K562 (cell line): ENCODE measurements around the gene CHN1. TPM values are rescaled to one million over a fixed set of nuclear protein-coding genes. Genes with fewer than 3 reads are reported as not detected.

Experiments
- ATAC-seq: fragments of 200-7000 bp; cut with Tn5 transposase; 3 replicates; pipeline ENCODE4 v1.9.1; 2020; ENCODE audit warnings: moderate library complexity
- BruUV-seq: library from RNA; stranded (reverse); fragments of 400-500 nt; replicated peaks from 2 replicates; lab custom pipeline; 2021; lab: Mats Ljungman, UMichigan
- CTCF ChIA-PET: fragments of 300-600 bp; formaldehyde crosslinking; extraction: SDS; loops from one replicate; lab custom pipeline; 2021; ENCODE audit warnings: low intra/inter-chr PET ratio; lab: Yijun Ruan, JAX
- POLR2A ChIA-PET: fragments of 300-600, 350-650 bp; sonication (Branson Sonifier 250); formaldehyde crosslinking; extraction: SDS; loops from one replicate; lab custom pipeline; 2021; ENCODE audit warnings: antibody characterized with exemption, inconsistent platforms; lab: Yijun Ruan, JAX
- DNase-seq, 4 experiments: peaks; one replicate each; pipeline versions ENCODE4 v3.0.0 to v3.0.0-alpha.2; 2011 to 2018; ENCODE audit warnings: low spot score in 3 of 4, mixed read lengths in 3 of 4; ENCODE audit errors: extremely low read depth in 1 of 4
- FAIRE-seq: peaks from 2 replicates; lab custom pipeline; 2011; peaks lifted over from hg19 to GRCh38; lab: Jason Lieb, UNC
- H2AFZ ChIP-seq: 2 replicates; pipeline ENCODE4 v1.6.0; 2011; ENCODE audit warnings: low read depth, low read length, control low read depth, inconsistent platforms
- H3K27ac ChIP-seq: fragments of 200-600 bp; 3 replicates; pipeline ENCODE4 v1.8.0; 2011; ENCODE audit warnings: low read depth, mild to moderate bottlenecking, control low read depth, inconsistent platforms, low read length, moderate library complexity, mixed read lengths; ENCODE audit errors: extremely low read depth
- H3K27me3 ChIP-seq, 2 experiments: fragments of 300-600 bp in 1 of 2; 2 replicates in 1 of 2; 3 replicates in 1 of 2; pipeline versions ENCODE4 v1.6.0 to v1.8.0; 2011; ENCODE audit warnings: inconsistent platforms in 2 of 2, low read length in 2 of 2, mild to moderate bottlenecking in 1 of 2, mixed read lengths in 1 of 2, moderate library complexity in 1 of 2; ENCODE audit not compliant: control insufficient read depth in 2 of 2, insufficient read depth in 2 of 2
- H3K36me3 ChIP-seq: fragments of 300-600 bp; 3 replicates; pipeline ENCODE4 v1.8.0; 2011; ENCODE audit warnings: mild to moderate bottlenecking, low read length, inconsistent platforms; ENCODE audit not compliant: control insufficient read depth, insufficient read depth
- H3K4me1 ChIP-seq, 2 experiments: fragments of 200-600 bp in 1 of 2; replicated peaks in 1 of 2; 2 replicates in 1 of 2; 3 replicates in 1 of 2; pipeline versions ENCODE4 v1.5.1 to v1.8.0; 2011; ENCODE audit warnings: inconsistent platforms in 2 of 2, low read length in 2 of 2, mild to moderate bottlenecking in 1 of 2, mixed read lengths in 1 of 2, moderate library complexity in 1 of 2; ENCODE audit not compliant: control insufficient read depth in 2 of 2, insufficient read depth in 2 of 2
- H3K4me2 ChIP-seq: 2 replicates; pipeline ENCODE4 v1.6.1; 2011; ENCODE audit warnings: low read length, control low read depth, inconsistent platforms, mixed read lengths; ENCODE audit not compliant: insufficient read depth
- H3K4me3 ChIP-seq: fragments of 200-600 bp; sonication (generic), shearing (Covaris generic); 2 replicates; pipeline ENCODE4 v1.5.1; 2016; ENCODE audit warnings: control low read depth, inconsistent platforms
- H3K79me2 ChIP-seq: fragments of 200-600 bp; 3 replicates; pipeline ENCODE4 v1.8.0; 2011; ENCODE audit warnings: low read length, inconsistent platforms; ENCODE audit not compliant: control insufficient read depth, insufficient read depth
- H3K9ac ChIP-seq, 2 experiments: 2 replicates each; pipeline versions ENCODE4 v1.6.0 to v1.6.1; 2011; ENCODE audit warnings: low read depth in 2 of 2, low read length in 2 of 2, control low read depth in 1 of 2, inconsistent platforms in 1 of 2, mild to moderate bottlenecking in 1 of 2, mixed read lengths in 1 of 2; ENCODE audit not compliant: insufficient read depth in 1 of 2
- H3K9me1 ChIP-seq: one replicate; pipeline ENCODE4 v1.6.0; 2011; ENCODE audit warnings: inconsistent platforms, mild to moderate bottlenecking, low read length, moderate library complexity; ENCODE audit not compliant: control insufficient read depth, insufficient read depth
- H3K9me3 ChIP-seq: replicated peaks from 2 replicates; pipeline ENCODE4 v1.5.1; 2011; ENCODE audit warnings: low read depth, low read length, inconsistent platforms; ENCODE audit not compliant: control insufficient read depth, insufficient read depth
- H4K20me1 ChIP-seq: replicated peaks from 2 replicates; pipeline ENCODE4 v1.6.1; 2011; ENCODE audit warnings: low read length, inconsistent platforms, mixed read lengths; ENCODE audit not compliant: control insufficient read depth, insufficient read depth
- BRF2 ChIP-seq: IDR thresholded peaks from 3 replicates; pipeline ENCODE4 v1.6.1; 2011; ENCODE audit warnings: borderline replicate concordance, mild to moderate bottlenecking; ENCODE audit not compliant: insufficient read length, insufficient read depth
- GATAD2B ChIP-seq: fragments of 450-650 bp; IDR thresholded peaks from 2 replicates; pipeline ENCODE4 v1.6.1; 2017; ENCODE audit warnings: mild to moderate bottlenecking, borderline replicate concordance
- HBP1 ChIP-seq: fragments of 450-650 bp; formaldehyde crosslinking; IDR thresholded peaks from 2 replicates; pipeline ENCODE4 v1.4.0; 2022; ENCODE audit warnings: missing genetic modification characterization
- HNRNPK ChIP-seq: fragments of 200-400 bp; formaldehyde crosslinking; IDR thresholded peaks from one replicate; pipeline ENCODE4 v1.6.1; 2018; ENCODE audit warnings: mild to moderate bottlenecking, low read depth, low read length; ENCODE audit not compliant: poor library complexity, severe bottlenecking
- IRF2 ChIP-seq: sonication (generic); formaldehyde crosslinking; IDR thresholded peaks from 2 replicates; pipeline ENCODE4 v1.8.1; 2022; ENCODE audit warnings: mild to moderate bottlenecking, missing genetic modification reagents
- NONO ChIP-seq, 2 experiments: fragments of 200-400 bp in 1 of 2; fragments of 450-650 bp in 1 of 2; formaldehyde crosslinking in 1 of 2; IDR thresholded peaks; 2 replicates each; pipeline ENCODE4 v1.6.1; 2017; ENCODE audit warnings: low read depth in 2 of 2, mild to moderate bottlenecking in 2 of 2, moderate library complexity in 2 of 2, low read length in 1 of 2
- POLR2AphosphoS5 ChIP-seq: IDR thresholded peaks from 2 replicates; pipeline ENCODE4 v1.6.1; 2011; ENCODE audit warnings: mild to moderate bottlenecking, low read depth, low read length, moderate library complexity; ENCODE audit not compliant: control insufficient read depth, insufficient read depth
- RAD21 ChIP-seq, 2 experiments: fragments of 250-450 bp in 1 of 2; fragments of 450-650 bp in 1 of 2; sonication (Bioruptor Pico) in 1 of 2; formaldehyde crosslinking in 1 of 2; IDR thresholded peaks in 1 of 2; conservative IDR thresholded peaks in 1 of 2; 2 replicates each; pipeline versions ENCODE4 v1.4.0 to v1.8.0; 2020 to 2022; ENCODE audit warnings: mild to moderate bottlenecking in 2 of 2, moderate library complexity in 1 of 2
- SMARCA5 ChIP-seq: fragments of 450-650 bp; IDR thresholded peaks from 2 replicates; pipeline ENCODE4 v1.6.1; 2016
- ZBTB5 ChIP-seq: fragments of 450-650 bp; IDR thresholded peaks from 2 replicates; pipeline ENCODE4 v1.6.1; 2017; ENCODE audit warnings: antibody characterized with exemption
- ZMIZ1 ChIP-seq, 2 experiments: fragments of 150-350 bp in 1 of 2; IDR thresholded peaks; 2 replicates each; pipeline ENCODE4 v1.6.1; 2012 to 2016; ENCODE audit warnings: low read depth in 2 of 2, low read length in 2 of 2, mild to moderate bottlenecking in 1 of 2, moderate library complexity in 1 of 2
- ZNF121 ChIP-seq: sonication (generic); formaldehyde crosslinking; conservative IDR thresholded peaks from 2 replicates; pipeline ENCODE4 v1.8.0; 2022; ENCODE audit warnings: missing genetic modification reagents
- ZNF79 ChIP-seq: fragments of 250-450 bp; sonication (Bioruptor Pico); IDR thresholded peaks from 2 replicates; pipeline ENCODE4 v1.4.0; 2020; ENCODE audit warnings: low read depth, mild to moderate bottlenecking, moderate library complexity
- WGBS: fragments of 100-300 bp; shearing (Covaris generic); methylation state at CpG from one replicate; pipeline ENCODE4 v1.1.6; 2016; ENCODE audit warnings: low coverage, mixed read lengths; ENCODE audit not compliant: insufficient coverage; ENCODE audit errors: missing lambda C conversion rate; 5-methylcytosine and 5-hydroxymethylcytosine counted together
- in situ Hi-C: fragments of 300-500 bp; cut with MboI; formaldehyde crosslinking; loops from 4 replicates; pipeline ENCODE4 v1.15.0; 2018; ENCODE audit warnings: inconsistent platforms, mixed read lengths
- intact Hi-C: fragments of 100-400 bp; cut with micrococcal nuclease; formaldehyde crosslinking; loops from 2 replicates; pipeline ENCODE4 v1.14.2; 2022
- polyA plus RNA-seq, 8 experiments: library from polyadenylated mRNA; depleted of rRNA in 4 of 8; stranded (reverse) in 5 of 8; unstranded in 3 of 8; fragments of >200 nt; fragmentation: Nextera tagmentation in 2 of 8; fragmentation: Illumina TruSeq in 1 of 8; extraction: Ambion mirVana in 2 of 8; extraction: Trizol in 1 of 8; gene quantifications; 2 replicates each; pipeline versions ENCODE4 v1.2.1 to v1.2.3, GENCODE V29; 2011 to 2014; ENCODE audit warnings: inconsistent platforms in 1 of 8, missing spikeins in 1 of 8
- total RNA-seq, 7 experiments: library from RNA; depleted of rRNA in 6 of 7; stranded (reverse); fragments of >200 nt in 6 of 7; fragmentation: Illumina TruSeq in 2 of 7; extraction: Trizol in 2 of 7; gene quantifications; 2 replicates each; pipeline versions ENCODE4 v1.2.1 to v1.2.3, GENCODE V29; 2011 to 2021; ENCODE audit warnings: low replicate concordance in 1 of 7

Gene CHN1
- total and polyA plus RNA-seq, 9 of the 15 experiments (the other 6 are each of a cell fraction or from before 2014, with no cell fraction given), result 0.17 to 2.0 (median 0.87) TPM

GRCh38 chr2:174797781-174798276, 207.4 kb downstream of the CHN1 start:
- ChIA-PET CTCF (no interaction called here), POLR2A (interaction anchor here (1.0 kb wide), 1 partner anchor 9 kb away, joined by 3 read pairs; no protein-coding TSS in a partner anchor)

More at GRCh38 chr2:174797781-174798276, 207.4 kb downstream of the CHN1 start:
- Histone ChIP-seq H3K9ac (no peak overlapping the region), H3K4me1 (no peaks in the 10 kb centered on the region), H3K79me2 (no peaks in the 10 kb centered on the region), H3K27me3 (peaks cover 0 to 12% of the 10 kb centered on the region in 2 experiments; a peak in 2 of 5 replicates), H3K4me2 (no peak overlapping the region), H3K36me3 (no peaks in the 10 kb centered on the region), H2AFZ (no peak overlapping the region), H3K27ac (no peak overlapping the region), H3K9me3 (no peaks in the 10 kb centered on the region), H3K4me3 (no peak overlapping the region), H4K20me1 (no peaks in the 10 kb centered on the region), H3K9me1 (no peaks in the 10 kb centered on the region)
- no peak for DNase-seq
- no TSS peak for BruUV-seq
- in situ Hi-C loops, result no loop called here
- 0% methylated on average over 1 of the region's 1 CpG for WGBS
- no peak for ATAC-seq
- intact Hi-C loops, result no loop called here
- no peak for FAIRE-seq
- no peak for TF ChIP-seq ZNF79
- TF ChIP-seq SMARCA5, result no peak
- TF ChIP-seq HNRNPK, result no peak
- TF ChIP-seq POLR2AphosphoS5, result no peak
- TF ChIP-seq ZBTB5, result no peak
- TF ChIP-seq GATAD2B, result no peak
- no peak for TF ChIP-seq BRF2
- TF ChIP-seq ZMIZ1 (IDR thresholded peaks at IDR 0.05; ENCODE audit: low read depth in 2 of 2, low read length in 2 of 2), result no peak
- TF ChIP-seq NONO (IDR thresholded peaks at IDR 0.05; ENCODE audit: low read depth in 2 of 2, low read length in 1 of 2), result no peak
- TF ChIP-seq IRF2 (CRISPR knock-in tag), result no peak
- no peak for TF ChIP-seq ZNF121
- no peak for TF ChIP-seq RAD21 (CRISPR knock-in tag; conservative IDR thresholded peaks at IDR 0.05 in 1 of 2, IDR thresholded peaks at IDR 0.05 in 1 of 2)
- TF ChIP-seq HBP1 (CRISPR knock-in tag), result no peak
